HAP-1 (cell line): Measurements from ENCODE around the gene TMEM125.

Experiments used
- DNase-seq, 2 experiments: peaks; one replicate each; pipeline ENCODE4 v3.0.0-alpha.2; 2016 to 2020; ENCODE audit warnings: low spot score in 2 of 2
- H3K27me3 ChIP-seq: fragments of 250-450 bp; sonication (Bioruptor Pico); 2 replicates; pipeline ENCODE4 v1.5.1; 2020; ENCODE audit warnings: low read depth, mild to moderate bottlenecking, moderate library complexity
- H3K36me3 ChIP-seq: fragments of 250-450 bp; sonication (Bioruptor Pico); replicated peaks from 2 replicates; pipeline ENCODE4 v1.5.1; 2020; ENCODE audit warnings: mild to moderate bottlenecking
- H3K4me1 ChIP-seq: fragments of 250-450 bp; sonication (Bioruptor Pico); 2 replicates; pipeline ENCODE4 v1.5.1; 2020; ENCODE audit warnings: mild to moderate bottlenecking
- H3K4me3 ChIP-seq: fragments of 250-450 bp; sonication (Bioruptor Pico); 2 replicates; pipeline ENCODE4 v1.5.1; 2020; ENCODE audit warnings: mild to moderate bottlenecking, moderate library complexity
- H3K9me3 ChIP-seq: fragments of 250-450 bp; sonication (Bioruptor Pico); 2 replicates; pipeline ENCODE4 v1.5.1; 2020; ENCODE audit warnings: mild to moderate bottlenecking, moderate library complexity
- in situ Hi-C: fragments of 300-500 bp; cut with MboI; formaldehyde crosslinking; loops from 3 replicates; pipeline ENCODE4 v1.14.3; 2020; ENCODE audit warnings: low sequenced_read_pairs, inconsistent platforms, mixed read lengths

The TMEM125 gene

DNA sequence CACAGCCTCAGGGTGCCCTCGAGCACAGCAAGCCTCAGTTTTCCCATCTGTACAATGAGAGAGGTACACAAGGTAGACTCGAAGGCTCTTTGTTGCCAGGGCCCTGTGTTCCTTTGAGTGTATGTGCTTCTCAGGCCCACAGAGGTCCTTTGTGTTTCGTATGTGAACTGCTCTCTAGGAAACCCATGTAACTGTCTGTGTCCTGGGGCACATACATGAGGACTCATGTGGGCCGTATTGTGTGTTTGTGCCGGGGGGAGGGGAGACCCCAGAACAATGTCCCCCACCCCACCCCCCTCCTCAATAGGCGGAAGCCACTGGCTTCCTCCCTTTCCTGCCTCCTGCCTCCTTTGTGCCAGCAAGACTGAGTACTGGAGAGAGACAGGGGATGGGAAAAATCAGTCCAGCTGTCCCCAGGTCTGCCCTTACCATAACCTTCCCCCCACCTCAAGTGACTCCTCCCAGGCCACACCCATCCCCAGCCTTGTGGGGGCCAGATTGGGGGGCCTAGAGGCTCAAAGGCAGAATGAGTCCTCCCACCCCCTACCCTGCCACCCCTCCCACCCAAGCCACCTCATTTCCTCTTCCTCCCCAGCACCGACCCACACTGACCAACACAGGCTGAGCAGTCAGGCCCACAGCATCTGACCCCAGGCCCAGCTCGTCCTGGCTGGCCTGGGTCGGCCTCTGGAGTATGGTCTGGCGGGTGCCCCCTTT, 30.8 kb downstream of the TMEM125 start, which contains the start of gene TIE1:
TSS of gene TIE1 (plus strand) at position 605 of the 717 bp plus-strand sequence. CDS start at position 695, 90 bp downstream.
- DNase-seq = no peak
- no peaks in the 10 kb centered on the region for H3K27me3 ChIP-seq
- H3K9me3 ChIP-seq = no peaks in the 10 kb centered on the region
- H3K4me1 ChIP-seq = peaks cover 17% of the 10 kb centered on the region
- H3K36me3 ChIP-seq = no peaks in the 10 kb centered on the region
- H3K4me3 ChIP-seq = no peak within 1 kb of the TSS
- in situ Hi-C loops = no loop called here

DNA sequence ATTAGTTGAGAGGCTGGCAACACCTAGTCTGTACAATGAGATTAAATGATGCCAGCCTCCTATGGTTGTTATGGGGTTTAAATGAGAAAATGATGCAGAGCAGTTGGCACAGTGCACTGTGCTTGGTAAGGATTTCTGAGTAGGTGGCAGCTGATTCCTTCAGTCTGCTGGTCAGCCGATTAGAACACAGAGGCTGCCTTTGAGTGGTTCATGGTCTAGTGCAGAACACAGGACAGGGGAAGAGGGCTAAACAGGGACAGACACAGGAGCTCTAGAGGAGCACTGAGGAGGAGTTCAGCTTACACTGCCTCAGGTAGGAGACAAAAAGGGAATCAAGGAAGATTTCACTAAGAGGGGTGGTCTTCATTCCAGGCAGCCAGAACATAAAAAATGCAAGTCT, 32.4 kb downstream of the TMEM125 start:
- no peak overlapping the region for H3K4me3 ChIP-seq
- DNase-seq = no peak
- in situ Hi-C loops = no loop called here
- no peaks in the 10 kb centered on the region for H3K9me3 ChIP-seq
- no peaks in the 10 kb centered on the region for H3K27me3 ChIP-seq
- peaks cover 2% of the 10 kb centered on the region for H3K4me1 ChIP-seq
- no peaks in the 10 kb centered on the region for H3K36me3 ChIP-seq

DNA sequence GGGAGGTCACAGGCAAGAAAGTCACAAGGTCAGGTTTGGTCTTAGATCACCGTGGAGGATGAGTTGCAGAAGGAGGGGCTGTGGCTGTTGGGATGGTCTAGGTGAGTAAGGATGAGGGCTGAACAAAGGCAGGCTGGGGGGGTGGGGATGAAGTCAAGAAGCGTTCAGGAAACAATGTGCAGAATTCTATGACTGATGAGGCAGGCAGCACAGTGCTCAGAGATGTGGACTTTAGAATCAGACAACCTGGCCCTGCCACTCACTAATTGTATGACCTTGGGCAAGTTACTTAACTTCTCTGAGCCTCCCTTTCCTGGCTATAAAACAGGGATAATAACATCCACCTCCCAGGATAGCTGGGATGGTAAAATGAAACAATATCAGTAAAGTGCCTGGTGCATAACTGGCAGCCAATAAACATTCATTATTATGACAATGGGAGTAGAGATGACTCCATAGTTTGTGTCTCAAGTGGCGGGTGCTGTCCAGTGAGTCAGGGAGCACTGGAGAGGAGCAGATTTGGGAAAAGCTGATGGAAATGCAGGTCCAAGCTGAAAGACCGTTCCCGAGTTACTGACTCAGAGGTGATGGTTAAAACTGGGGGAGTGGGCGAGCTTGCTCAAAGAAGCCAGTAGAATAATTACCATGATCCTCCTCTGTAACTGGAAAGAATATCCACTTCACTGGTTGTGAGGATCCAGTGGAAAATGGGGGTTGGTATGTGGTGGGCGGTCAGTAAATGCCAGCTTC, 33.1 kb downstream of the TMEM125 start:
- H3K27me3 ChIP-seq = no peaks in the 10 kb centered on the region
- no peak for DNase-seq
- no peaks in the 10 kb centered on the region for H3K9me3 ChIP-seq
- no peak overlapping the region for H3K4me3 ChIP-seq
- in situ Hi-C loops = no loop called here
- no peaks in the 10 kb centered on the region for H3K36me3 ChIP-seq
- H3K4me1 ChIP-seq = no peaks in the 10 kb centered on the region

DNA sequence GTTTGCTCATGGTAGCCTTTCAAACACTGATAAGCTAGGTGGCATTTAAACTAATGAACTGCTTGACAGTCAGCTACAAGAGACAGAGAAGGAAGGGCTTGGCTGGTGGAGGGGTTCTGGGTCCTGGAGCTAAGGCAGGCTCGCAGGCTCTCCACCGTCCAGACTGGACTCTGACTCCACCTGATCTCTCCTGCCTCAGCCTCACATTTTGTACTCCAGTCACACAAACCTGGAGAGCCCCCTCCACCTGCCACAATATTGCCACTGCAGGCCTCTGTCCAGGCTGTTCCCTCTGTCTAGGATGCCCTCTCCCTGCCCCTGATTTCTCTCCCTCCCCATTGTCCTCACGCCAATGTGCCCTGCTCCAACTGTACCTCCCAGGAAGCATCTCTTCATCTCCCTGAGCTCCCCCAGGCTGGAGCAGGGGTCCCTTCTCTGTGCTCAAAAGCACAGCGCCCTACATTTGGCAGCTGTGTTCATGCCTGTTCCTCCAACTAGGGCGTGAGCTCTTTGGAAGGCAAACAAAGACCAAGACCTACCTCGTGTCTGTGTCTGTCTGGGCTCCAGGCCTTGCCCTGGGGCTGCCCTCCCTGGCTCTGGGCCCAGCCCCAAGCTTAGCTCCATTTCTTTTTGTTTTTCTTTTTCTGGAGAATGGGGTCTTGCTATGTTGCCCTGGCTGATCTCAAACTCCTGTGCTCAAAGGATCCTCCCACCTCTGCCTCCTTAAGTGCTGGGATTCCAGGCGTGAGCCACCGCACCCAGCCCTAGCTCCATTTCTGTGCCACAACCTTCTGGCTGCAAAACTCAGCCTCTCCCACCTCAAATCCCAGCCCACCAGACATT, 33.9 kb downstream of the TMEM125 start:
- Histone ChIP-seq H3K27me3 (no peaks in the 10 kb centered on the region), H3K4me1 (no peaks in the 10 kb centered on the region), H3K4me3 (no peak overlapping the region), H3K9me3 (no peaks in the 10 kb centered on the region), H3K36me3 (no peaks in the 10 kb centered on the region)
- in situ Hi-C loops = no loop called here
- no peak for DNase-seq

DNA sequence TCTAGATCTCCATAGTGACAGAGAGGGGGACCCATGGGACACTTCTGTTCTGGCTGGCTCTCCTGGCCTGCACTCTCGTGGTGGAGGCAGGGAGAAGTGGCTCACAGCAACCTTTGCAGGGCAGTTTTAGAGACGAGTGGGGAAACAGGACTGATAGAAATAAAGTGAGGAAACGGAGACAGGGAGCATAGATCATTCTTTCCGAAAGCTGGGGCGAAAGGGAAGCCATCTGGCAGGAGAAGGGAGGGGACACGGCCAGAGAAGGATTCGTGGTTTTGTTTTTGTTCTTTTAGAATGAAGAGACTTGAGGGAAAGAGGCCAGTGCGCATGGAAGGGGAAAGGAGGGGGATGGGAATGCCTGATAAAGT, 34.5 kb downstream of the TMEM125 start:
- in situ Hi-C loops = no loop called here
- Histone ChIP-seq H3K9me3 (no peaks in the 10 kb centered on the region), H3K4me1 (no peaks in the 10 kb centered on the region)

DNA sequence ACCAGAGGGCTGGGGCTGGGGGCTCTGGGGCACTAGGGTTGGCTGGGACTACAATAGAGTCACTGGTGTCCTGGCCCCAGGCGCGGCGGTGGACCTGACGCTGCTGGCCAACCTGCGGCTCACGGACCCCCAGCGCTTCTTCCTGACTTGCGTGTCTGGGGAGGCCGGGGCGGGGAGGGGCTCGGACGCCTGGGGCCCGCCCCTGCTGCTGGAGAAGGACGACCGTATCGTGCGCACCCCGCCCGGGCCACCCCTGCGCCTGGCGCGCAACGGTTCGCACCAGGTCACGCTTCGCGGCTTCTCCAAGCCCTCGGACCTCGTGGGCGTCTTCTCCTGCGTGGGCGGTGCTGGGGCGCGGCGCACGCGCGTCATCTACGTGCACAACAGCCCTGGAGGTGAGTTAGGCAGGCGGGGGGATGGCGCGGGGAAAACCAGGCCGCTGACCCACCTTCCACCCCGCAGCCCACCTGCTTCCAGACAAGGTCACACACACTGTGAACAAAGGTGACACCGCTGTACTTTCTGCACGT, 35.1 kb downstream of the TMEM125 start:
- in situ Hi-C loops = no loop called here
- Histone ChIP-seq H3K4me3 (no peak overlapping the region), H3K9me3 (no peaks in the 10 kb centered on the region), H3K27me3 (no peaks in the 10 kb centered on the region), H3K36me3 (no peaks in the 10 kb centered on the region), H3K4me1 (no peaks in the 10 kb centered on the region)
- no peak for DNase-seq

More for the DNA sequence above, 34.5 kb downstream of the TMEM125 start:
- DNase-seq = no peak
- no peak overlapping the region for H3K4me3 ChIP-seq
- no peaks in the 10 kb centered on the region for H3K27me3 ChIP-seq
- no peaks in the 10 kb centered on the region for H3K36me3 ChIP-seq

DNA sequence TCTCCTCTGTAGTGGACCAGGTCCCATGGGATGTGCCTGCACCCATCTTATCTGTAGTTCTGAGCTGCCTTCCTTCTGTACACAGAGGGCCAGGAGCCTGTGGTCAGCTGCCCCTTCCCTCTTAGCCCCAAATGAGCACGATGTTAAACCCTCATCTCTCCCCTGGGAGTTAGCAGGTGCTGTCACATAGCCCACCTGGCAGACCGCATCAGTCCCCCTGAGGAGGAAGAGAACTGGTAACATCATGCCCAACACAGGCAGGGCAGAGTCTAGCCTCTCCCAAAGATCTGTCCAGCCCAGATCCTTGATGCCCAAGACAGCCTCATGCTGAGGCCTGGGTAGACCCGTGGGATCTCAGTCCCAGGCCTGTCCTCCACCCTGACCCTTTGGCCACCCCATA, 35.7 kb downstream of the TMEM125 start:
- no peak for DNase-seq
- H3K4me1 ChIP-seq = no peaks in the 10 kb centered on the region
- H3K4me3 ChIP-seq = no peak overlapping the region
- in situ Hi-C loops = no loop called here
- H3K9me3 ChIP-seq = no peaks in the 10 kb centered on the region
- no peaks in the 10 kb centered on the region for H3K36me3 ChIP-seq
- H3K27me3 ChIP-seq = no peaks in the 10 kb centered on the region

DNA sequence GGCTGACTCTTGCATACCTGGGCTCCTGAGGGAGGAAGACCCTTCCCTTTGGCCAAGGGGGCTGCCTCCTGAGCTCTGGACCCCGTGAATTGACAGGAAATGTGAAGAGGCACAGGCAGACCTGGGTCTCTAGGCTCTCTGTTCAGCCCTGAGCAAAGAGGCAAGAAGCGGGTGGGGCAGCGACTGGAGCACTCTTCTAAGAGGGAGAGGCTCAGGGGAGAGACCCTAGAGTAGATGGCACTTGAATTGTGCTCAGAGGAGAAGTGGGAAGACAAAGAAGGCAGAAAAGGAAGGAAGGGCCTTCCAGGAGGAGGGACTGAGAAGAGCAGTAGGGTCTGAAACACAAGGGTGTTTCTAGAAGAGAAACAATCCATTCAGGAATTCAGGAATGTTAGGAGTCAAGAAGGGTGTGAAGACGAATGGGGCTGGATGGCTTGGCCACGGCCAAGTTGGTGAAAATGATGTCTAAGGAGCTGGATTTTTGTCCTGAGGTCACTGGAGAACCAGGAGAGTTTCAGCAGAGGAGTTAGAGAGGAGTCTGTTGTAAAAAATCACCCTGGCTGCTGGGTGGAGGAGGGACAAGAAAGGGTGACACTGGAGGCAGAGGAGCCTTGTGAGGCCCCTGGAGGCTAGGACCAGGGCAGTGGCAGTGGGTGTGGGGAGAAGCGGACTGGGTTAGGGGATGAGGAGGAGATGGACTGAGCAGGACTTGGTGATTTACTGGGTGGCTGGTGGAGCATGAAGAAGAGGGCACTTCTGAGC, 36.3 kb downstream of the TMEM125 start:
- in situ Hi-C loops = no loop called here
- Histone ChIP-seq H3K27me3 (no peaks in the 10 kb centered on the region), H3K36me3 (no peaks in the 10 kb centered on the region), H3K4me3 (no peak overlapping the region), H3K9me3 (no peaks in the 10 kb centered on the region), H3K4me1 (no peaks in the 10 kb centered on the region)
- DNase-seq = no peak

DNA sequence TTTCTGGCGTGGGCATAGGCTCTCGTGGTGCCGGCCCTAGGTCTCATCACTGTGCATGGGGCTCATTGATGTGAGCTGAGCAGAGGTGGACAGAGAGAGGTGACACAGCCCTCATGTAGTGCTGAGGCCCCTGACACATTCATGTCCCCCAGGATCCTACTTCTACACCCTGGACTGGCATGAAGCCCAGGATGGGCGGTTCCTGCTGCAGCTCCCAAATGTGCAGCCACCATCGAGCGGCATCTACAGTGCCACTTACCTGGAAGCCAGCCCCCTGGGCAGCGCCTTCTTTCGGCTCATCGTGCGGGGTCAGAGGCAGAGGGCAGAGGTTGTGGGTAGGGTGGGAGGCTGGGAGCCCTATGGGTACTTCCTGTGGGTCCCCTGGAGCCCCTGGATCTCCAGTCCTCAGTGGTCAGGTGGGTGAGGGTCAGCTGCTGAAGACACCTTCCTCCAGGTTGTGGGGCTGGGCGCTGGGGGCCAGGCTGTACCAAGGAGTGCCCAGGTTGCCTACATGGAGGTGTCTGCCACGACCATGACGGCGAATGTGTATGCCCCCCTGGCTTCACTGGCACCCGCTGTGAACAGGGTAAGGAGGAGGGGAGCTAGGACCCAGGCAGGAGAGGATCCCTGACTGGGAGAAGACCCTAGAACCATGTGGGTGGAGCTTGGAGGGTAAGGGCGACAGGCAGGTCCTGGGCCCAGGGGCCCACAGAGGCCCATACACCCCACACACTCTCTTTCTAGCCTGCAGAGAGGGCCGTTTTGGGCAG, 37.1 kb downstream of the TMEM125 start:
- no peaks in the 10 kb centered on the region for H3K36me3 ChIP-seq
- H3K9me3 ChIP-seq = no peaks in the 10 kb centered on the region
- DNase-seq = no peak
- H3K27me3 ChIP-seq = no peaks in the 10 kb centered on the region
- H3K4me3 ChIP-seq = no peak overlapping the region
- in situ Hi-C loops = no loop called here
- H3K4me1 ChIP-seq = no peaks in the 10 kb centered on the region

DNA sequence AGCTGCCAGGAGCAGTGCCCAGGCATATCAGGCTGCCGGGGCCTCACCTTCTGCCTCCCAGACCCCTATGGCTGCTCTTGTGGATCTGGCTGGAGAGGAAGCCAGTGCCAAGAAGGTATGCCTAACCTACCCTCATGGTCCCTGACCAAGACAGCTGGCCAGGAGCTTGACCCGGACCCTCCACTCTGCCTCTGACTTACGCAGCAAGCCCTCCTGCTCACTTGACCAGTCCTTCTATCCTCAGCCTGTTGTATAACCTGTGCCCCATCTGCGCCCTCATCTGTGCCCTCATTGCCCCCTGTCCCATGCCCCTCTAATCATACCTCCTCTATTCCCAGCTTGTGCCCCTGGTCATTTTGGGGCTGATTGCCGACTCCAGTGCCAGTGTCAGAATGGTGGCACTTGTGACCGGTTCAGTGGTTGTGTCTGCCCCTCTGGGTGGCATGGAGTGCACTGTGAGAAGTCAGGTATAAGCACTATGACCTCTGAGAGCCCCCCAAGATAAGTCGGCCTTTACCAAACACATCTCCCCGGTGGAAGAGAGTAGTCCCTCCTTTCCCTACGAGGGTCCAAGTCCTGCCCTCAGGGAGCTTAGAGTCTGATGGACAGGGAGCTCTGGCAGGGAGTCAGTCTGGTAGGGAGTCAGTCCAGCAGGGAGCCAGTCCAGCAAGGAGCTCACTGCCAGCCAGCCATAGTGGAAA, 37.8 kb downstream of the TMEM125 start:
- no peaks in the 10 kb centered on the region for H3K36me3 ChIP-seq
- no peak for DNase-seq
- in situ Hi-C loops = no loop called here
- no peak overlapping the region for H3K4me3 ChIP-seq
- no peaks in the 10 kb centered on the region for H3K27me3 ChIP-seq
- H3K4me1 ChIP-seq = no peaks in the 10 kb centered on the region
- no peaks in the 10 kb centered on the region for H3K9me3 ChIP-seq

DNA sequence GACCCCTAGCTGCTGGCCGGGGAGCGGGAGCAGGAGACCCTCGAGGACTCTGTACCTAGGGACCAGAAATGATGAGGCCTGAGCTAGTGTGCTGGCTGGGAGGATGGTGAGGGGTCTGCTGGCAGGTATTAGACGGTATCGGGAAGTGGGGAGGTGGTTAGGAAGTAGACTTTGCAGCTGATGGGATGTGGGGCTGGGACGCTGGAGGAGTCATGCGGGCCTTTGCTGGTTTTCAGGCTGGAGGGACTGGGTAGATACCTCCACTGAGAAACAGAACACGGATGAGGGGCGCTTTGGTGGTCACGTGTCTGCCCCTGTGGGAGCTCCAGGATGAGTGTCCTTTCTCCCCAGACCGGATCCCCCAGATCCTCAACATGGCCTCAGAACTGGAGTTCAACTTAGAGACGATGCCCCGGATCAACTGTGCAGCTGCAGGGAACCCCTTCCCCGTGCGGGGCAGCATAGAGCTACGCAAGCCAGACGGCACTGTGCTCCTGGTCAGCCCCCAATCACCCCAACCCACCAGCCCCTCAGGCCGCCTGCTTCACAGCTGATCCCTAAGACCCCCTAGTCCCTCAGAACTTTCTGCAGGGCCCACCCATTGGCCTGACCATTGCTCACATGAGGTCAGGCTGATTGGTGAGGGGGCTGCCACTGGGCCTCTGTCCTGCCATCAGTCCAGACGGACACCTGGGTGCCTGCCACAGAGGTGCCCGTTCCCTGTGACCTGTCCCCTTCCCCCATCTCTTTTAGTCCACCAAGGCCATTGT, 39.0 kb downstream of the TMEM125 start:
- Histone ChIP-seq H3K27me3 (no peaks in the 10 kb centered on the region), H3K36me3 (no peaks in the 10 kb centered on the region), H3K4me3 (no peak overlapping the region), H3K4me1 (no peaks in the 10 kb centered on the region), H3K9me3 (no peaks in the 10 kb centered on the region)
- in situ Hi-C loops = no loop called here
- DNase-seq = no peak
